Mucosa of stomach (tissue), 1 donor: ENCODE measurements around the gene MAP2K1.
"Not testable (repeated sequence)": the region's sequence is repeated elsewhere in the genome, so short reads cannot be mapped to it uniquely, and the experiment has no call there.

Experiments
- H3K27me3 ChIP-seq: one replicate; pipeline ENCODE4 v1.7.0; 2013; ENCODE audit warnings: mild to moderate bottlenecking, low read length; ENCODE audit not compliant: control insufficient read depth, insufficient read depth
- H3K36me3 ChIP-seq: one replicate; pipeline ENCODE4 v1.7.0; 2013; ENCODE audit warnings: low read length; ENCODE audit not compliant: control insufficient read depth, insufficient read depth
- H3K4me1 ChIP-seq: one replicate; pipeline ENCODE4 v1.7.0; 2013; ENCODE audit warnings: mild to moderate bottlenecking, low read length; ENCODE audit not compliant: control insufficient read depth, insufficient read depth
- H3K4me3 ChIP-seq: one replicate; pipeline ENCODE4 v1.7.0; 2013; ENCODE audit warnings: low read length
- H3K9ac ChIP-seq: one replicate; pipeline ENCODE4 v1.7.0; 2013; ENCODE audit warnings: mild to moderate bottlenecking, low read length, moderate library complexity
- H3K9me3 ChIP-seq: one replicate; pipeline ENCODE4 v1.7.0; 2013; ENCODE audit warnings: mild to moderate bottlenecking, low read length, moderate library complexity; ENCODE audit not compliant: control insufficient read depth
- donor health status: Pancreatic carcinoma.

The MAP2K1 gene

DNA sequence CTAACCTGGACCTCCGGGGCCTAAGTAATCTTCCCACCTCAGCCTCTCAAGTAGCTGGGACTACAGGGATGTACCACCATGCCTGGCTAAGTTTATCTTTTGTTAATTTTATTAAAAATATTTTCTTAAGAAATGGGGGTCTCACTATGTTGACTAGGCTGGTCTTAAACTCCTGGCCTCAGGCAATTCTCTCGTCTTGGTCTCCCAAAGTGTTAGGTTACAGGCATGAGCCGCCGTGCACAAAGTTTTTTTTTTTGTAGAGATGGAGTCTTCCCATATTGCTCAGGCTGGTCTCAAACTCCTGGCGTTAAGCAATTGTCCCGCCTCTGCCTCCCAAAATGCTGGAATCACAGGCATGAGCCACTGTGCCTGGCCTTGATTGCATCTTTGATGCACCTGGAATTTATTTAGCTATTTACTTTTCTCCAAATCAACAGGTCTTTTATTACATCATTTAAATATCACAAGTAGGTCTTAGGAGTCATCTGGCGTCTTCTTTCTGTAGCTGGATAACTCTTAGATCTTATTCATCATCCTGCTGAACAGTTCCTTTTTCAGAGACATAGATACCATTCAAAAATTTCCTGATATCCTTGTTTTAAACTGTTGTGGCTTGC, 7.8 kb upstream of the MAP2K1 start:
- no peak overlapping the region for H3K4me3 ChIP-seq
- no peaks in the 10 kb centered on the region for H3K27me3 ChIP-seq
- H3K36me3 ChIP-seq = no peaks in the 10 kb centered on the region
- no peaks in the 10 kb centered on the region for H3K4me1 ChIP-seq
- no peak overlapping the region for H3K9ac ChIP-seq
- H3K9me3 ChIP-seq = no peaks in the 10 kb centered on the region

DNA sequence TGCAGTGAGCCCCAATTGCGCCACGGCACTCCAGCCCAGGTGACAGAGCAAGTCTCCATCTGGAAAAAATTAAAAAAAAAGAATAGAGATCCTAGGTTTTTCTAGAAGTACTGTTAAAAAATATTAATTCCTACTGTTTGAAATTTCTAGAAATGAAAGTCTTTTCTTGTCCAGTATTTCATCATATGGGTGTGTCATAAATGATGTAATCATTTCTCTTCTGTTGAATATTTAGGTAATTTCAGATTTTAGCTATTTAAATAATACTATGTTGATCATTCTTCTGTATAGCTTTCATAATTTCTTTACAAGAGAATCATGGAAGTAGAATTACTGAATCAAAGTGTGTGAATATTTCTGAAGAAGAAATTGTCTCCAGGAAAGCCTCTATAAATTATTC, 5.3 kb upstream of the MAP2K1 start:
- H3K36me3 ChIP-seq, H3K27me3 ChIP-seq, H3K4me1 ChIP-seq, H3K9ac ChIP-seq, H3K4me3 ChIP-seq, H3K9me3 ChIP-seq: not testable (repeated sequence)

DNA sequence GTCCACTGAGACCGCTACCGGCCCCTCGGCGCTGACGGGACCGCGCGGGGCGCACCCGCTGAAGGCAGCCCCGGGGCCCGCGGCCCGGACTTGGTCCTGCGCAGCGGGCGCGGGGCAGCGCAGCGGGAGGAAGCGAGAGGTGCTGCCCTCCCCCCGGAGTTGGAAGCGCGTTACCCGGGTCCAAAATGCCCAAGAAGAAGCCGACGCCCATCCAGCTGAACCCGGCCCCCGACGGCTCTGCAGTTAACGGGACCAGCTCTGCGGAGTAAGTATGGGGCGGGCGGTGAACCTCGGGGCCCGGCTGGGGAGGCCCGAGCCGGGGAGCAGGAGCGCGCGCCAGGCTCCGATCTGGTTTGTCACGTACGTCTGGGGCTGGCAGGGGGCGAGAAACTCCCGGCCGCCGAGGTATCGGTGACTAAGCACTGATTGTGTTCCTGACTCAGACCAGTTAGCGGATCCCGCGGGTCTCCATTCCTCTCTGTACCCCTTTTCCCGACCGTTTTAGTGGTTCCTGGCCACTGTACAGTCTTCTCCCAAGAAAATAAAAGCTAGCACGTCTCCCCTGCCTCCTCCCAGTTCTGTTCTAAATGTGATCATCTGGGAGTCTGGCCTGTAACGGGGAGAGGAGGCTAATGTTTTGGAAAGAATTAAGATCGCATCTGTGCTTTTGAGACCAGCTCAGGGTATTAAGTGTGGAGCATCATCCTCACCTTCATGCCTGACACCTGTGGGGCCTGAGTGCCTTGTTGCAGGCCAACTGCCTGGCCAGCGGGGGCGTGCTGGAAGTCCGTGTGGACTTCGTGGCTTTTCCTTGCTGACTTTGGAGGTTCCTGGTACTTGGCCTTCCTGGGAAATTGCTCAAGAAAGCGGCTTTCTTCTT, 691 bp downstream of the MAP2K1 start:
- Histone ChIP-seq H3K9ac (peak overlapping the region; percentile 65), H3K4me1 (peaks cover 5% of the 10 kb centered on the region), H3K9me3 (no peaks in the 10 kb centered on the region), H3K36me3 (no peaks in the 10 kb centered on the region), H3K27me3 (no peaks in the 10 kb centered on the region), H3K4me3 (peak overlapping the region; percentile 51)

DNA sequence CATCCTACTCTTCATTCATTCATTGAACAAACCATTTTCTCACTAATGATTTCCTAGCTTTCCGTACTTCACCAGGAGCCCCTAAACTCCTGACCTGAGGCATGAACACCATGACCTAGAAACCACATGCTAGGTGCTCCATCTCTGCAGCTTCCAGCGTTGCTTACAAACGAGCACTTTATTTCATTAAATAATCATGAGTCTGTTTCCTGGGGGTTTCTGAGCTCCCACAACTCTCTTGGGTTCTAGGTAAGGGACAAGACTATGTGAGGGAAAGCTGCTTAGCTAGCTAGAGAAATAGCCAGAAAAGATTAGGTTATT, 1.3 kb downstream of the MAP2K1 start:
- no peaks in the 10 kb centered on the region for H3K36me3 ChIP-seq
- peaks cover 5% of the 10 kb centered on the region for H3K4me1 ChIP-seq
- H3K9me3 ChIP-seq = no peaks in the 10 kb centered on the region
- no peaks in the 10 kb centered on the region for H3K27me3 ChIP-seq
- peak overlapping the region; percentile 51 for H3K4me3 ChIP-seq
- peak overlapping the region; percentile 65 for H3K9ac ChIP-seq

DNA sequence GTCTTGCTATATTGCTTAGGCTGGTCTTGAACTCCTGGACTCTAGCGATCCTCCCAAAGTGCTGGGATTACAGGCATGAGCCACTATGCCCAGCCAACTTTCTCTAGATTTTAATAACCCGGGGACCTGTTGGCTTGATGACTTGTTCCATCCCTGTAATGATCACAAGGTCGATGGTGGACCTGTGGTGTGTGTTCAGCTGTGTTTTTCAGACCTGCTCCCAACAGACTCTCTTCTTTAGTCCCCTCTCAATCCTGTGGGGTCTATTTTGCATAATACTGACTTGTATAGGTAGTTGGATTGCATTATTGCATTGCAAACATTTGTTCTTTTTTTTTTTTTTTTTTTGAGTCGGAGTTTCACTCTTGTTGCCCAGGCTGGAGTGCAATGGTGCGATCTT, 1.9 kb downstream of the MAP2K1 start:
- no peak overlapping the region for H3K9ac ChIP-seq
- H3K4me1 ChIP-seq = peaks cover 5% of the 10 kb centered on the region
- no peaks in the 10 kb centered on the region for H3K9me3 ChIP-seq
- no peak overlapping the region for H3K4me3 ChIP-seq
- no peaks in the 10 kb centered on the region for H3K27me3 ChIP-seq
- H3K36me3 ChIP-seq = no peaks in the 10 kb centered on the region

DNA sequence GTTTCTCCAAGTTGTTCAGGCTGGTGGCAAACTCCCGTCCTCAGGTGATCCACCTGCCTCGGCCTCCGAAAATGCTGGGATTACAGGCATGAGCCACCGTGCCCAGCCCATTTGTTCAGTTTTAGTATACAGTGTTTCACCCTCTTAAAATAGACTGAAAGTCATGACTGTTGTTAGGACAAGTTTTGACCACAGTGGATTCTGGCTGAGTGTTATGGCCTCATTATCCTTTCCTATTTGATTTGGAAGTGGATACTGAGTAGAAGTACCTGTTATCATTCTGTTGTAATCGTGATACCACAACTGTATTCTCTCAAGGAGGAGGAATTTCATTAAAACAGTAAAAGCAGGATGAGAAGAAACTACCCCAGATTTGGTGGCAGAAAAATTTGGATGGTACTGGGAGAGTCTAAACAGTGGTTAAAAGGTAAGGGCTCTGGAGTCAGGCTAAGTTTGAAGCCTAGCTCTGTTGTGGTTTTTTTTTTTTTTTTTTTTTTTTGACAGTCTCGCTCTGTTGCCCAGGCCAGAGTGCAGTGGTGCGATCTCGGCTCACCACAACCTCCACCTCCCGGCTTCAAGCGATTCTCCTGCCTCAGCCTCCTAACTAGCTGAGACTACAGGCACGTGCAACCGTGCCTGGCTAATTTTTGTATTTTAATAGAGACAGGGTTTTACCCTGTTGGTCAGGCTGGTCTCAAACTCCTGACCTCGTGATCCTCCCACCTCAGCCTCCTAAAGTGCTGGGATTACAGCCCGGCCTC, 2.6 kb downstream of the MAP2K1 start:
- Histone ChIP-seq H3K36me3 (no peaks in the 10 kb centered on the region), H3K4me1 (peaks cover 5% of the 10 kb centered on the region), H3K27me3 (no peaks in the 10 kb centered on the region), H3K4me3 (no peak overlapping the region), H3K9me3 (no peaks in the 10 kb centered on the region), H3K9ac (no peak overlapping the region)

DNA sequence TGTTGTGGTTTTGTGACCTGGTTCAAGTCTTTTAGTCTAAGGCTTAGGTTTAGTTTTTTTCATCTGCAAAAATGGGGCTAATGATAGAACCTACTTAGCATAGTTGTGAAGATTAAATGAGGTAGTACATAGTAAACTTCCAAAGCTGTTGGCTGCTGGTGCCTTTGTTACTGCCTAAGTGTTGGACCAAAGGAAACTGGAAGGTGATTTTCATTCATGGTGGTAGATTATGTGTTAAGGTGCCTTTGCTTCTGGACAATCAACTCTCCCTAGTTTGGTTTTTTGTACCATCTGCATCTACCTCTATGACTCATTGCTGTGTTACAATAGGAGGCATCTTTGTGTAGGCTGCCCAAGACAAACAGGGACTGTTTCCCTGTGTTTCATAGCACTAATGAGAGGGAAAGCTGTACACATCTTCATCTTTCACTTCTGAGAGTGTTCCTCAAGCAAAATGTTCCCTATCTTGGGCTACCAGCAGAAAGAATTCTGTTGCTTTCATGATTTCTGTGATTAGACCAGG, 3.2 kb downstream of the MAP2K1 start:
- no peaks in the 10 kb centered on the region for H3K36me3 ChIP-seq
- no peak overlapping the region for H3K4me3 ChIP-seq
- peaks cover 5% of the 10 kb centered on the region for H3K4me1 ChIP-seq
- H3K9ac ChIP-seq = no peak overlapping the region
- H3K27me3 ChIP-seq = no peaks in the 10 kb centered on the region
- no peaks in the 10 kb centered on the region for H3K9me3 ChIP-seq

DNA sequence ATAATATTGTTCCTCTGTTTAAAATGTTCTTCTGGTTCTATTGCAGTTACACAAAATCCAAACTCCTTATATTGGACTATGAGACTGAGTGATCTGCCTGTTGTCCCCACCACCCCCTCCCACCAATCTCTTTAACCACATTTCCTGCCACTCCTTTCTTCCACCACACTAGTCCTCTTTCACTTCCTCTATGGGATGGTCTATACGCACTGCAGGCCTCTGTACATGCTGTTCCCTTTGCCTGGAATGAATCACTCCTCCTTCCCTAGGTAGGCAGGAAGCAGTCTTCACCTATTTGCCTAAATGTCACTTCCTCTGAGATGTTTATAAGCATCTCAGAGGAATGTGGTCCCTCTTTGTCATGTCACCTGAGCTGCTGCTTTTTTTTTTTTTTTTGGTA, 4.0 kb downstream of the MAP2K1 start:
- H3K27me3 ChIP-seq = no peaks in the 10 kb centered on the region
- H3K9me3 ChIP-seq = no peaks in the 10 kb centered on the region
- H3K36me3 ChIP-seq = no peaks in the 10 kb centered on the region
- H3K4me3 ChIP-seq = no peak overlapping the region
- H3K9ac ChIP-seq = no peak overlapping the region
- peaks cover 5% of the 10 kb centered on the region for H3K4me1 ChIP-seq

DNA sequence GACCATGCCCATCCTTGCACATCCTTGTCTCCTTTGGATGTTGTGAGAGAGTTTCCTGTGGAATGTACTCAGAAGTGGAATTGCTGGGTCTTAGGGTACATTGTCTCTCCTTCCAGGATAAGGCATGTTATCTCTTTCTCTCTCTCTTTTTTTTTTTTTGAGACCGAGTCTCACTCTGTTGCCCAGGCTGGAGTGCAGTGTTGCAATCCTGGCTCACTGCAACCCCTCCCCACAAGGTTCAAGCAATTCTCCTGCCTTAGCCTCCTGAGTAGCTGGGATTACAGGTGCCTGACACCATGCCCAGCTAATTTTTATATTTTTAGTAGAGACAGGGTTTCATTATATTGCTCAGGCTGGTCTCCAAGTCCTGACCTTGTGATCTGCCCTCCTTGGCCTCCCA, 6.3 kb downstream of the MAP2K1 start:
- not testable (repeated sequence) for H3K9ac ChIP-seq, H3K27me3 ChIP-seq, H3K9me3 ChIP-seq, H3K36me3 ChIP-seq, H3K4me3 ChIP-seq, H3K4me1 ChIP-seq

DNA sequence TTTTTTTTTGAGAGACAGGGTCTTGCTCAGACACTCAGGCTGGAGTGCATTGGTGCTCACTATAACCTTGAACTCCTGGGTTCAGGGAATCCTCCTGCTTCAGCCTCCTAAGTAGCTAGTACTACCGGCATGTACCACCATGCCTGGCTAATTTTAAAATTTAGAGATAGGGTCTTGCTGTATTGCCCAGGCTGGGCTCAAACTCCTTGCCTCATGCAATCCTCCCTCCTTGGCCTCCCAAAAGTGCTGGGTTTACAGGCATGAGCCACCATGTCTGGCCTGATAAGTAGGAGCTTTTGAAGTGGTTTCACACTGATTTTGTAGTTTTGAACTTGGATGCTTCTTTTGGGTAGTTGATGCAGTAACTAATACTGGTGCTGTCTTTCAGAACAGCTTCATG, 7.8 kb downstream of the MAP2K1 start:
- H3K4me1 ChIP-seq = no peaks in the 10 kb centered on the region
- H3K9ac ChIP-seq = no peak overlapping the region
- H3K4me3 ChIP-seq = no peak overlapping the region

DNA sequence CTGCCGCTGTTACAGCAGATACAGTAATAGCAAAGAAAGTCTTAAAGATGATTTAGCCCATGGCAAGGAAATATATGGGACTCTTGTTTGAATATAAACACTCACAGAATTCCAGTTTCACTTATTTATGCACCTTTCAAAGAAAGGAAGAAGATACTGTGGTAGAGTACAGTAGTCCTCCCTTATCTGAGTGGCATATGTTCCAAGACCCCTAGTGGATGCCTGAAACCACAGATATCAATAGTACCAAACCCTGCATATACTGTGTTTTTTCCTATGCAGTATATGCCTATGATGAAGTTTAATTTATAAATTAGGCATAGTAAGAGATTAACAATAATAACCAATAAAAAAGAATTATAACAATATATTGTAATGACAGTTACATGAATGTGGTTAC, 8.2 kb downstream of the MAP2K1 start:
- Histone ChIP-seq H3K9ac (no peak overlapping the region), H3K27me3 (no peaks in the 10 kb centered on the region), H3K9me3 (no peaks in the 10 kb centered on the region), H3K36me3 (no peaks in the 10 kb centered on the region), H3K4me1 (no peaks in the 10 kb centered on the region), H3K4me3 (no peak overlapping the region)

More for the DNA sequence above, 7.8 kb downstream of the MAP2K1 start:
- Histone ChIP-seq H3K27me3 (no peaks in the 10 kb centered on the region), H3K9me3 (no peaks in the 10 kb centered on the region), H3K36me3 (no peaks in the 10 kb centered on the region)

DNA sequence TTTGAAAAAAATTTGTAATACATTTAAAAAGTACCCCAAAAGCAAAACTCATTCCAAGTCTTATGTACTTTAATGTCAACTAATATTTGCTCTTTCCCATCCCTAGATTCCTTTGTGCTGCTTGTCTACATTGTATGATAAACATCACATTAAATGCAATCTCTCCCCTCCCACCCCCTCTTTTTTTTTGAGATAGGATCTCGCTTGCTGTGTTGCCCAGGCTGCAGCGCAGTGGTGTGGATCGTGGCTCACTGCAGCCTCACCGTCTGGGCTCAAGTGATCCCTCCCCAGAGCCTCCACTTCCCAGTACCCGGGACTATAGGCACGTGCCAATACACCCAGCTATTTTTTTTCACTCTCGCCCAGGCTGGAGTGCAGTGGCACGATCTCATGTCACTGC, 12.6 kb downstream of the MAP2K1 start:
- Histone ChIP-seq H3K27me3 (no peaks in the 10 kb centered on the region), H3K9me3 (no peaks in the 10 kb centered on the region), H3K9ac (no peak overlapping the region), H3K4me3 (no peak overlapping the region), H3K36me3 (no peaks in the 10 kb centered on the region), H3K4me1 (no peaks in the 10 kb centered on the region)
